ENCODE results near the gene PDLIM7. TPM values are rescaled to one million over a fixed set of nuclear protein-coding genes. Genes with fewer than 3 reads are reported as not detected.

The PDLIM7 gene
- total and polyA plus RNA-seq, 2 of the 8 experiments (the other 6 are each of a cell fraction or from before 2014, with no cell fraction given): 67.3 to 94.2 TPM

DNA sequence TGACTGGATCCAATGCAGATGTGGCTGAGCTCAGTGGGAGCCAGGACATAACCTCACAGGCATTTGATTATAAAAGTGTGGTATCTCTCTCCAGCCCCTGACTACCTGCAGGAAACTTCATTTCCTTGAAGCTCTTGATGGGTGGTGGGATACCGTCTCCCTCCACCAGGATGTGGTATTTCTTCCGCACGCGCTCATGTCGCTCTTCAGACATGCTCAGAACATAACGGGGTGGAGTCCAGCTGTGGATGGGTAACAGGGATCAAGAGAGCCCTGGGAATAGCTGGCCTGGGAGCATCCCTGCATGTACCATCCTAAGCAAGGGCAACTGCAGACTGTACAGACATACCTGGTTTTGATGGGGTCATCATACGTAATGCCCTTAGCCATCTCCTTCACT, 18.2 kb upstream of the PDLIM7 start (continued):
- TF ChIP-seq POU5F1 (IDR thresholded peaks at IDR 0.05; ENCODE audit: low read depth, low read length) (no peak), RBBP5 (IDR thresholded peaks at IDR 0.05; ENCODE audit: borderline replicate concordance, low read depth, low read length) (no peak), CBX5 (IDR thresholded peaks at IDR 0.05; ENCODE audit: low read depth, low read length) (no peak)

Measured in H1 (cell line).